HG03108 (cell line): ENCODE data around the gene KIF12.
"Not testable (repeated sequence)": the region's sequence is repeated elsewhere in the genome, so short reads cannot be mapped to it uniquely, and the experiment has no call there.

ENCODE experiments used
- ATAC-seq: cut with Tn5 transposase; IDR thresholded peaks from one replicate; pipeline ENCODE4 v1.9.1; 2021; ENCODE audit warnings: moderate library complexity; ENCODE audit not compliant: unreplicated experiment

Gene KIF12

DNA sequence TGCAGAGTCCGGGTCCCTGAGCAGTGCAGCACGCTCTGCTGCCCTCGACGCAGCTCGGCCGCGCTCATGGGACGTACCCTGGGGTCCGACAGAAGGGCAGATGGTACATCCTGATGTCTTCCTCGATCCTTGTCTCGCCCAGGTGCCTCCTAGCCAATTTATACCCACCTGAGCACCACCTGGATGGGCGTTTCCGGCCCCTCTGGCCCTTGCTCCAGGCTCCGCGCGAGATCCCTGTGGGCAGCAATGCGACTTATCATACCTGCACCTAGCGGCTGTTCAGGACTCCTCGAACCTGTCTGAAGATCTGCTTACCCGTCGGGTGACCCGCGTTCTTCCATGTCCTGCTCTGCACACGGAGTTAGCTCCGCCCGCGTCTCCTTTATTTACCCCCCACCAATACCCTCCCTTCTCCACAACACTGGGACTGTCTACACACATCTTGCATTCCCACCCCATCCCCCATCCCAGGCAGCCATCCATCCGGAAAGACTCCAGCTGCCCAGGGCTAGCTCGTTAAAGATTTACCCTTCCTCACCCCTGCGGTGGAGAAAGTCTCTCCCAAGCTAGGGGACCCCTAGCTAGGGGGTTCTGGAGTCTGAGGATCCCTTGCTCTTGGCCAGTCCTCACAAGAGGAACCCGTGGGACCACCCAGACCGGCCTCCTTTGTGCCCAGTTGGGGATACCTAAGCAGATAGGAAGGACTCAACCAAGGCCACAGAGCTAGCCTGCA lies at the start of gene KIF12:
Gene KIF12 (minus strand): TSS at position 357 of the 733 bp plus-strand sequence. CDS start 16 bp downstream, at position 341.
- ATAC-seq: no peak

DNA sequence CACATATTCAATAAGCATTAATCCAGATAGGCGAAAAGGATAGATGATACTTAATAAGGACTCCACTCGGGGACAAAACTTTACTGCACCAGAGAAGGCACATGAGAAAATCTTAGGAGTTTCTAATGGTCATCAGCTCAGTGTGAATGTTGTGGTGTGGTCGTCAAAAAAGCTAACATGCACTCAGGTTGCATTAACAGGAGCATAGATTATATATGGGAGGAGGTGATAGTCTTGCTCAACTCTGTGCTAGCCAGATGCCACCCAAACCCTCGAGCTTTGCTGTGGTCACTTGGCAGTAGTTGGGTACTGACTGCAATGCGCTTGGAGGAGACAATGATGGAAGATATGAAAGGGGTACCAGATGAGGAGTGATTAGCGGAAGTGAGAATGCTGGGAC lies 47.6 kb upstream of the KIF12 start:
- no peak for ATAC-seq

DNA sequence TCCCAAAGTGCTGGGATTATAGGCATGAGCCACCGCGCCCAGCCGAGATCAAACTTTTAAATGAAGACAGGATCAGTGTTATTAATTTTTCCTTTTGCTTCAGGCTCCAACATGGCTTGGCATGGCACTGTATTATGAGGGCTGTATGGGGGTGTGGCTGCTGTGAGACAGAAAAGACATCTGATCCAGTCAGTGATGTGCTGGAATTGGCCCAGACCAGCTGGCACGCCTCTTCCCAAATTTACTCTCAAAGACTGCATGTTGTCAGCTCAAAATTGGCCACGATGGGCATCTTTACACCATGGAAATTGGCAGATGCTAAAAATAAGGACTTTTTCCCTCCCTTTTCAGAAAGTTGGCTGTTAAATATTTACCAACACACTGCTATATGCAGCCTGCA lies 44.1 kb upstream of the KIF12 start:
- no peak for ATAC-seq

GRCh38 chr9:114141553-114142402 lies 42.7 kb upstream of the KIF12 start:
- ATAC-seq: no peak

DNA sequence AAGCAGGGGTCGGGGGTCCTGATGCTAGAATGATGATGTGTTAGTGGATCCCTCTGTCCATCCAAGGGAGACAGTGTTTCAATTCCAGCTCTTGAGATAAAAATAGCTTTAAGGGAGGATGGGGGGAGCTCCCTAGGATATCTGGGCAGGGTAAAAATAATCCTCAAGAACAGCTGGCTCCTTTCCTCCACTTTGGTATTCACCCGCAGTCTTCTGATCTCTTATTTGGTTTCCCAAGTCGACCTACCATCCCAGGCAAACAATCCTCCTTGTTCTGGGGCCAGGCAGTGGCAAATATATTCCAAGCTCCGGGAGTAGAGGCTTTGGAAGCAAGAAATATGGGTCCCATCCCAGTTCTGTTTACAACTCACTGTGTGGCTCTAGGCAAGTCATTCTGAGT lies 41.8 kb upstream of the KIF12 start:
- no peak for ATAC-seq

DNA sequence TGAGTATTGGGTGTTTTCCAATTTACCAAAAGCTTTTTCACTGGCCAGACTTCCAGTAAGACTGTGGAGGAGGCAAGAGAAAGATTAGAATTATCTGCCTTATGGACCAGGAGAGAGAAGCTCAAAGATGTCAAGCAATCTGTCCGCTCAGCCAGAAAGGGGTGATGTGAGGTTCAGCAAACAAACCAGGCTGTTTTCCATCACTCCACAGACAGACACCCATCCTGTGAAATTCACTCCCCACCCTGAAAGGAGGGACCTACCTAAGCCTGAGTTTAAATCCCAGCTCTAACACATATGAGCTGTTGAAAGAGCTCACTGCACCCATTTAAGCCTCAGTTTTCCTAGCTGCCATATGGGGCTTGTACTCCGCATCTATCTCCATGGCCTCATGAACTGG lies 41.3 kb upstream of the KIF12 start:
- ATAC-seq: no peak

DNA sequence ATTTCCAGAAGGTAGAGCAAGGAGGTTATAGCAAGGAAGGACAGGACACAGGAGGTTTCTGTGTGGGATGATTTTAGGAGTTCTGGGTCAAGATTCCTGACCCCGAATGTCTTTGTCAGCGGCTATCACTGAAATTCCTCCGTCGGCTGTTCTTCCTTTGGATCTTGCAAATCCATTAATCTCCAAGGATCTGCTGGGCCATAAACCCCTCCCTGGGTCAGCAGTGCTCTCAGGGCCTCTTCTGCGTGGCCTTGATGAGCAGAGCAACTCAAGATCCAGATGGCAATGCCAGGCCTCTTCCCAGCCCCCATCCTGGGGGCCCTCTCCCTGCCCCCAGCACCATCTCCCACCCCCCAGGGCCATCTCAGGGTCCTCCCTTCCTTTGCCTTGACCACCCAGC lies 40.0 kb upstream of the KIF12 start:
- ATAC-seq: no peak

GRCh38 chr9:114138552-114138971 lies 39.5 kb upstream of the KIF12 start:
- no peak for ATAC-seq

GRCh38 chr9:114137831-114138230 lies 38.7 kb upstream of the KIF12 start:
- no peak for ATAC-seq

- ATAC-seq: no peak
Observed at GRCh38 chr9:114134827-114135396, 35.8 kb upstream of the KIF12 start.

DNA sequence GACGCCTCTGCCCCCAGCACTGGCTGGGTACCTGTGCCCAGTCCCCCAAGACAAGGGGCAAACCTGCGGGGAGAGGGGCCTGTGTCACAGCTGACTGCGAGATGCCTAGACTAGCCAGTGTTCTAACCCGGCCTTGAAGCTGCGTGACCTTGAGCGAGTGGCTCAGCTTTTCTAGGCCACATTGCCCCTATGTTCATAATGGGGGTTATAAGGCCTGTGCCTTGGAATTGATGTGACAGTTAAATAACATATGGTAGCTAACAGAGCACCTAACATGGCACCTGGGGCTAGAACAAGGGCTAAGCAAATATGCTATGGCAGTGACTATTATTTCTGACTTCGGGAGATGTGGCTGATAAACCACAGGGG lies 33.4 kb upstream of the KIF12 start:
- no peak for ATAC-seq

GRCh38 chr9:114131808-114132549 lies 32.9 kb upstream of the KIF12 start:
- no peak for ATAC-seq

- ATAC-seq: no peak
Observed at GRCh38 chr9:114130624-114131277, 31.7 kb upstream of the KIF12 start.

GRCh38 chr9:114130141-114130540 lies 31.0 kb upstream of the KIF12 start:
- no peak for ATAC-seq

DNA sequence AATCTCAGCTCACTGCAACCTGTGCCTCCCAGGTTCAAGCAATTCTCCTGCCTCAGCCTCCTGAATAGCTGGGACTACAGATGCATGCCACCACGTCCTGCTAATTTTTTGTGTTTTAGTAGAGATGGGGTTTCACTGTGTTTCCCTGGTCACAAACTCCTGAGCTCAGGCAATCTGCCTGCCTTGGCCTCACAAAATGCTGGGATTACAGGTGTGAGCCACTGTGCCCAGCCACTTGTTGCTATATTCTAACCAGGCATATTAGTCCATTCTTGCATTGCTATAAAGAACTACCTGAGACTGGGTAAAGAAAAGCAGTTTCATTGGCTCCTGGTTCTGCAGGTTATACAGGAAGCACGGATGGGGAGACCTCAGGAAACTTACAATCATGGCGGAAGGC lies 29.7 kb upstream of the KIF12 start:
- not testable (repeated sequence) for ATAC-seq

DNA sequence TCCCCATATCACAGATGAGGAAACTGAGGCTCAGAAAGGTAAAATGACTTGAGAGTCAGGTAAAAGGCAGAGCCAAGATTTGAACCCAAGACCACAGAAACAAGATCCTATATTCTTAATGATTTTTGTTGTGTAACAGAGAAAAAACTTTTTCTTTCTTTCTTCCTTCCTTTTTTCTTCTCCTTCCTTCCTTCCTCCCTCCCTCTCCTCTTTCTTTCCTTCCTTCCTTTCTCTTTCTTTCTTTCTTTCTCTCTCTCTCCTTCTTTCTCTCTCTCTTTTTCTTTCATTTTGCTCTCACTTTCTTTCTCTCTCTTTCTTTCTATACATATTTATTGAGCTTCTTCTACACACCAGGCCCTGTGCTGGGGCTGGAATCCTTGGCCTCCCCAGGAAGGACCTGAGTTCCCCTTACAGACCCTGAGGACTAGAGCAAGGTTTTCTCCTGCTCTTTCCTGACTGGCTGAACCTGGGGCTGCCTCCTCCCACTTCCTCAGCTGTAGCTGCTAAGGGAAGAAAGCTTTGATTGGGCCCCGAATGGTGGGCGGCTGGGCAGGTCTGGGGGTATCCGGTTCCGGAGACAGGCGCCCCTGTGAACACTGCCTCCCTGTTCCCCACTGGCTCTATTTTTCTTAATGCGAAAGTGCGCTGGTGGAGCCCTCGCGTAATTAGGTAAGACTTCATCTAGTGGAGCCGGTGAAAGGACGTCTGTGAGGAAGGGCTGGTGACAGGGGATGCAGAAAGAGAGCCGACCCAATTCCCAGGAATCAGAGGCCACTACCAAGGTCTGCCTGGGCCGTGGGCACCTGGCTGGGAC lies 27.4 kb upstream of the KIF12 start:
- no peak for ATAC-seq

GRCh38 chr9:114125476-114126013 lies 26.5 kb upstream of the KIF12 start:
- no peak for ATAC-seq

DNA sequence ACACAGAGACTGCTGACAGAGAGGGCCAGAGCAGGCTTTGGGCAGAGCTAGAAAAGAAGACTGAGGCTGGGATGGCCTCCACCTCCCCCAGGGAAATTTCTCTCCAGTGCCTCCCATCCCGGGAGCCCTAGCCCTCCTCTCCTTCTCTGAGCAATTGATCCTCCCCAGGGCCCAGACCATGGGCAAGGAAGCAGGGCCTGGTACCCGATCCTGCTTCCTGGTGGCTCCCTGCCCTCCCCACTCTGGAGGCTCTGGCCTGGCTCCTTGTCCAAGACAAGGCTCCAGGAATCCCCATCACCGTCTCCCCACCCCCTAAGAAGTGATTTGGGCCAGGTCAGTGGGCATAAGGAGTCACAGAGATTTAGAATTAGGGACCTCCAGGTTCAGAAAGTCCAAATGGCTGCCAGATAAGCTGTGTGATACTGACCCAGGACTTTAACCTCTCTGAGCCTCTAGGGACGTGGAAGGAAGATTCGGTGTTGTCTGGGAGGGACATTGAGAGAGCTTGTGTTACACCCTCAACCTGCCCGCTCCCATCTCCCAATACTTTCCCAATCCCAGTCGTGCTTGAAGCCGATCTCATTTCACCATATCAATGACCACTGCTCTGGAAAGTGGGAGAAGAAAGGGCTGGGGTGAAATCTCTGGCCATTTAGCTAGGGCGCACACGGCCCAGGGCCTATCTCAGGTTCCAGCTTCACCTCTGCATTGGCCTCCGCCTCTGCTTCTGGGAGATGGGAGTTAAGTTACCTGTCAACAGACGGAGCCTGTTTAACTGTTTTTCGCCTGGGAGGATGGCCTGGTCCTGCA lies 25.8 kb upstream of the KIF12 start:
- no peak for ATAC-seq

DNA sequence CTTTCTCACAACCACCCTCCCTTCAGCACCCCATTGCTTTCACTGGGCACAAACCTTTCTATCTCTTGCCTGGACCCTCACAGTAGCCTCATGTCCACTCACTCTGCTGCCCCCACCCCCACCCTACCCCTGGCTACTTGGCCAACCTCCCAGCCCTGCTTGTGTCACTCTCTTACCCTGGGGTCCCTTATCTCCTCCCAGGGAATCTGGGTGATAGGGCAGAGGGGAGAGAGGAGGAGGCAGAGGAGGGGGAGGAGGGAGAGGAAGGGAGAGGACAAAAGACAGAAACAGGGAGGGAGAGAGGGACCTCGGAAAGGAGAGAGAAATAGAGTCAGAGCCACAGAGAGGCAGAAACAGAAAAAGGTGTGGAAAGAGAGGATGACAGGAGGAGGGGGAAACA lies 25.0 kb upstream of the KIF12 start:
- no peak for ATAC-seq
